Measurements from ENCODE around the gene LAMA2.

- TF ChIP-seq POLR2AphosphoS5 (IDR thresholded peaks at IDR 0.05; ENCODE audit: borderline replicate concordance, low read depth, low read length) (no peak), EZH2 (IDR thresholded peaks at IDR 0.05) (no peak), FOXP2 (optimal IDR thresholded peaks at IDR 0.05; ENCODE audit: control extremely low read depth, extremely low read length, insufficient read depth) (no peak)
Observed at GRCh38 chr6:128863983-128864382, 19.0 kb upstream of the LAMA2 start.

All from SK-N-MC (cell line).